GM12872 (cell line): ENCODE results near the gene LAMC1.

Source experiments
- TF ChIP-seq, protein P1 (sequence below): IDR thresholded peaks from 3 replicates; pipeline ENCODE4 v1.5.1; 2011; ENCODE audit warnings: low read depth, mild to moderate bottlenecking, low read length, moderate library complexity; ENCODE audit not compliant: insufficient read depth

LAMC1 gene

DNA sequence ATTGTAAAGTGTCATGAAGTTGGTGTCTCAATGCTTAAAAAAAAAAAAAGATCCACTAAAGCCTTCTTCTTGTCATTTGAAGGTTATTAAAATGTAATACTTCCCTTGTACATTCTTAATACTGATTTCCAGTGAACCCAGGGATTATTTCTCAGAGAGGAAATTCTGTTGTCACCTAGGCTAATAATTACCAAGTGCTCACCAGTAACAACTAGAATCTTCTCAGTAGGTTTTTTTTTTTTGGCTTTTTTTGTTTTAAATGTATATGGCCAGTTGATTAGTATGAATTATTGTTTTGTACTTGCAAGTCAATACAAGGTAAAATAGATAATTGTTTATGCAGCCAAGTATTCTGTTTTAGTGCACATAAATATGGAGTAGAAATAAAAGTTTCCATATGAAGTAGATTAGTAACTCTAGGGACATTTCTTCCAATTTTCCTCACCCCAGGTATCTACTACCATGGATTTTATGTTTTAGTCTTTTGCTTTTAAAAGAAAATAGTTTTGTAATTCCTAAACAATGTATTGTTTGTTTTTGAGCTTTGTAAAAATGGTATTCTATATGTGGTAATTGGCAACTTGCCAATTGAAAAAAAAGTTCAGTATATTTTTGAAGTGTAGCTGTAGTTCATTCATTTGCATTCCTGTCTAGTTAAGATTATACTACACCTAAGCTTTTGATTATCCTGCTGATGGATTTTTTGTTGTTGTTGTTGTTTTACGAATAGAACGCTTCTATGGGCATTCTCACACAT, 21.9 kb downstream of the LAMC1 start:
- TF ChIP-seq, protein P1, sequence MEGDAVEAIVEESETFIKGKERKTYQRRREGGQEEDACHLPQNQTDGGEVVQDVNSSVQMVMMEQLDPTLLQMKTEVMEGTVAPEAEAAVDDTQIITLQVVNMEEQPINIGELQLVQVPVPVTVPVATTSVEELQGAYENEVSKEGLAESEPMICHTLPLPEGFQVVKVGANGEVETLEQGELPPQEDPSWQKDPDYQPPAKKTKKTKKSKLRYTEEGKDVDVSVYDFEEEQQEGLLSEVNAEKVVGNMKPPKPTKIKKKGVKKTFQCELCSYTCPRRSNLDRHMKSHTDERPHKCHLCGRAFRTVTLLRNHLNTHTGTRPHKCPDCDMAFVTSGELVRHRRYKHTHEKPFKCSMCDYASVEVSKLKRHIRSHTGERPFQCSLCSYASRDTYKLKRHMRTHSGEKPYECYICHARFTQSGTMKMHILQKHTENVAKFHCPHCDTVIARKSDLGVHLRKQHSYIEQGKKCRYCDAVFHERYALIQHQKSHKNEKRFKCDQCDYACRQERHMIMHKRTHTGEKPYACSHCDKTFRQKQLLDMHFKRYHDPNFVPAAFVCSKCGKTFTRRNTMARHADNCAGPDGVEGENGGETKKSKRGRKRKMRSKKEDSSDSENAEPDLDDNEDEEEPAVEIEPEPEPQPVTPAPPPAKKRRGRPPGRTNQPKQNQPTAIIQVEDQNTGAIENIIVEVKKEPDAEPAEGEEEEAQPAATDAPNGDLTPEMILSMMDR: no peak

DNA sequence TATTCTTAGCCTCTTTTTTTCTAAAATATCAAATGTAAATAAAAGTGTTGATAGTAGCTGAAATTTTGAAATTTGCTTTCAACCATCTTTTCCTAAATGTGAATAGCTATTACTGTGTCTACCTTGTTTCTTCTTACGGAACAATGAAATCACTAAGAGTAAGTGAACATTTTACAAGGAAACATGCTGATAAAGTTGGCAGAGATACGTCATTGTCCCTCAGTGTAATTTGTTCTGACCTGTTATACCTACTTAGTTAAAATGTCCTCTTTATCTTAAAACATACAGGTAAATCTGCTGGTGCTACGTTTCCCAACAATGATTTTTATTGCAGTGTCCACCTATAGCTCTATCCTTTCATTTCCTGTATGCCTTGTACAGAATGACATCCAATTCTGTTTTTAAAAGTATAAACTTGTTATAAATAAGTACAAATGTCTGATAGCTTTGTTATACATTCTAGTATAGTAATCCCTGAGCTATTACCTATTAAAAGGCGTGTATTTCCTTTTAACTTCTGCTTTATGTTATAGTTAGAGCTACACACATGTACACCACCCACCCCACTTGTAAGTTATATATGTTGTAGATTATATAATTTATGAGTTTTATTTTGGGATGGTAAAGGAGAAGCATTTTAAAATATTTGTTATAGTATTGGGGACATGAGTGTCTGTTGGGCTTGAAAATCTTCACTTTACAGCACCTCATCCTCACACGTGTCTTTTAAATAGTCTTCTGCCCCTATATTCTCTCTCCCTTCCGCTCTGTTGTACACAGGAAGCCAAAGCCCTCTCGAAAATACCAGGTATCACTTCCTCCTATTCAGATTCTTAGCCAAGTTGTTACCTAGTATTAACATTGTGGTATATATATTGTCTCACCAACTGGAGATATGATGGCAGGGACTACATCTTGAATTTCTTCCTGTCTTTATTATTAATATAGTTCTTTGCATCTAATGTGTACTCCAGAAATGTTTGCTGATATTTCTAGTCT, 25.2 kb downstream of the LAMC1 start:
- TF ChIP-seq, protein P1: no peak

- TF ChIP-seq, protein P1: no peak
These were observed 28.3 kb downstream of the LAMC1 start for GRCh38 chr1:183051546-183051945.

DNA sequence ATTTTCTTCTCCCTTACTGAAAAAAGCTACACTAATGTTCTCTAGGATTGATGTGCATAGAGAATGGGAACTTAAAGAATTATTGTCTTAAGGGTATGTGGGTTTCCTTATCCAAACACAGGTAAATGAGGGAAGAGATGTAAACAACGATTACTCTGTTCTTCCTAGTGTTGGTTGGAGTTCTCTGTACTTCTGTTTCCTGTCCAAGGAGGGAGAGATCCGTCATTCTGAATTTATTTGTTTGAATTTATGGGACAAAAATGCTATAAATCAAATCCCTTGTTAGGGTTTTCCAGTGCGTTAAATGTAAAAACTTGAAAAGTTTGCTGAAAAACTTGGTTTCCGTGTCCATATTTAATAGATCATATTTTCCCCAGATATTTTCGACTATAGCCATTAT, 29.6 kb downstream of the LAMC1 start:
- TF ChIP-seq, protein P1: no peak

- TF ChIP-seq, protein P1: no peak
These were observed 35.8 kb downstream of the LAMC1 start for GRCh38 chr1:183058851-183059502.

DNA sequence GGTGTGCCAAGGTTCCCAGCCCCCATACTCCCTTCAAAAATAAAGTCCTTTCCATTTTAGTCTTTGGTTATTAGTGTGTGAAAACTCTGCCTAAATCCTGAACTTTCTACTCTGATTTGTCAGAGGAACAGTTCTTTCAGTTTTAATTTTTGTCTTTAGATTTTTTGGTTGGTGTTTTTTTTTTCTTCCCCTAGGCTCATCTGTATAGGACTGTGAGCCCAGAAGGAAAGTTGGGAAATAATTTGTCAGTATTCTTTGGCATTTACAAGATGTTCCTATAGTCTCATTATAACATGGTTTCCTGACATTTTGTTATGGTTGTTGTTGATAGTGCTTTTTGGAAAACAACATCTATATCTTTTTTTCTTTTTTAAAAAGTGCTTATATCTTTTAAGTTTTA, 38.0 kb downstream of the LAMC1 start:
- TF ChIP-seq, protein P1: no peak

- TF ChIP-seq, protein P1: no peak
These were observed 40.1 kb downstream of the LAMC1 start for GRCh38 chr1:183063349-183063748.
